ENCODE results near the gene GPR158. TPM values are rescaled to one million over a fixed set of nuclear protein-coding genes. Genes with fewer than 3 reads are reported as not detected.
A peak's percentile ranks its signal among the peaks of the same experiment; 100 is the strongest.

GPR158 gene
- total and polyA plus RNA-seq, 4 experiments from 2014 or later = not detected

DNA sequence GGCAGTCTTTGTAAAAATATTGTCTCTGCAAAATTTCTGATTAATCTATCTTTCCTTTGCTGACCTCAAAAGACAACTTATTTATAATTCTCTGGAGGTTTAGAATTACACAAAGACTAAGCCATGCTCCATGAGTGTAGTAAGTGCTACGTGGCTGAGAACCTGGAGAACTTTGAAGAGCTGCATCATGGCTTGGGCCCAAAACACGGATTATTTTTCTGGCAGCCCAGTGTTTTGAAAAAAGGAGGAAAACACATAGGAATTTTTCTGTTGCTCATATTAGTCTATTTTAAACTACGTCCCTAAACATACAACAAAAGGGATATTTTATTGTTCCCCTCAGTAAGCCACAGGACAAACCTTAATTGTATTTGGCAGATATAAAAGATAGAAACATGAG is 398.5 kb downstream of the GPR158 start:
- Mint-ChIP-seq H3K9me3 (peaks cover 0 to 7% (median 3%) of the 10 kb centered on the region in 8 donors), H3K4me1 (no peaks in the 10 kb centered on the region), H3K36me3 (no peaks in the 10 kb centered on the region), H3K4me3 (no peak overlapping the region), H3K27ac (no peak overlapping the region), H3K27me3 (no peaks in the 10 kb centered on the region)
- H3K9me3 ChIP-seq (ENCODE audit: control insufficient read depth in 1 of 2, low read length in 2 of 2) = no peaks in the 10 kb centered on the region
- ChIA-PET CTCF (ENCODE audit: partially characterized antibody) (no interaction called here), POLR2A (ENCODE audit: partially characterized antibody) (no interaction called here)
- no peak overlapping the region for H3K27ac ChIP-seq (ENCODE audit: low read depth, low read length)
- no peaks in the 10 kb centered on the region for H3K36me3 ChIP-seq (ENCODE audit: insufficient read depth, low read length)
- no peak overlapping the region for H3K4me3 ChIP-seq (ENCODE audit: low read length in 2 of 2)
- H3K27me3 ChIP-seq (ENCODE audit: insufficient read depth, low read length) = no peaks in the 10 kb centered on the region
- intact Hi-C loops (cut with micrococcal nuclease) = no loop called here
- no peak for DNase-seq
- H3K4me1 ChIP-seq (ENCODE audit: insufficient read depth, low read length) = no peaks in the 10 kb centered on the region

DNA sequence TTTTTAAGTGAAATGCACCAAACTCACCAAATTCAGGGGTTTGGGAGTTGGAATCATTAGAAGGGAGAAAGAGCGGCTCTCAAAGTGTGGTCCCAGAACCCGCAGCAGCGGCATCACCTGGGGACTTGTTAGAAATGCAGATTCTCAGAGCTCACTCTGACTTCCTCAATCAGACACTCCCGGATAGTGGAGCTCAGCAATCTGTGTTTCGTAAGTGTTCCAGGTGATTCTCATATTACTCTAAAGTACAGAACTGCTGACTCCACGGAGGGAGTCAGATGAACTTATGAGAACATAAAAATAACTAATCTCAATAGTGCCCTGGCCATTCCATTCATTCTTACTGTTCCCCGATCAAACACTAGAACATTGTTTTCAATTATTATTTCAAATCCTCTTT is 400.5 kb downstream of the GPR158 start:
- CTCF ChIA-PET (ENCODE audit: partially characterized antibody) = no interaction called here
- Histone ChIP-seq H3K4me1 (ENCODE audit: insufficient read depth, low read length) (no peaks in the 10 kb centered on the region), H3K27ac (ENCODE audit: low read depth, low read length) (no peak overlapping the region), H3K36me3 (ENCODE audit: insufficient read depth, low read length) (no peaks in the 10 kb centered on the region), H3K27me3 (ENCODE audit: insufficient read depth, low read length) (no peaks in the 10 kb centered on the region), H3K9me3 (ENCODE audit: control insufficient read depth in 1 of 2, low read length in 2 of 2) (no peaks in the 10 kb centered on the region), H3K4me3 (ENCODE audit: low read length in 2 of 2) (no peak overlapping the region)
- DNase-seq = no peak
- Mint-ChIP-seq H3K27ac (no peak overlapping the region), H3K4me3 (peak overlapping the region in 1 of 8 donors; percentile 9), H3K9me3 (peaks cover 0 to 7% (median 3%) of the 10 kb centered on the region in 8 donors), H3K4me1 (no peaks in the 10 kb centered on the region), H3K36me3 (no peaks in the 10 kb centered on the region), H3K27me3 (no peaks in the 10 kb centered on the region)
- POLR2A ChIA-PET (ENCODE audit: partially characterized antibody) = no interaction called here
- intact Hi-C loops (cut with micrococcal nuclease) = no loop called here

DNA sequence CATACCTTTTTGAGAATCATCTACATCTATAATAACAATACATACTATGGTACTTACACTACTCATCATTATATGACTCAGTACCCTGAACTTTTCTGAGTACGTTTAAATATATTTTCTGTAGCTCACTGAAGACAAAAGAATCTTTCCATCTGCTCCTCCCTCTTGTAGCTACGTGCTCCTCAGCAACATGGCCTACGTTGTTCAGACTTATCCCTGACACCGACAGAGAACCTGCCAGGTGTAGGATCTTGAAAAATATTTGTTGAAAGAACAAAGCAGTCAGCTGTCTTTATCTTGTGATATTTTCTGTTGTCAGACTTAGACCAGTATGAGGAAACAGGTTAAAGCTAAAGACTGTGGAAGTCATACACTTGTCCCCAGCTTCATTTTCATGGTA is 403.3 kb downstream of the GPR158 start:
- Mint-ChIP-seq H3K27ac (no peak overlapping the region), H3K36me3 (no peaks in the 10 kb centered on the region), H3K4me3 (no peak overlapping the region), H3K27me3 (no peaks in the 10 kb centered on the region), H3K9me3 (peaks cover 0 to 8% (median 6%) of the 10 kb centered on the region in 8 donors), H3K4me1 (no peaks in the 10 kb centered on the region)
- no peak for DNase-seq
- no peaks in the 10 kb centered on the region for H3K27me3 ChIP-seq (ENCODE audit: insufficient read depth, low read length)
- CTCF ChIA-PET (ENCODE audit: partially characterized antibody) = no interaction called here
- no peak overlapping the region for H3K27ac ChIP-seq (ENCODE audit: low read depth, low read length)
- no peaks in the 10 kb centered on the region for H3K4me1 ChIP-seq (ENCODE audit: insufficient read depth, low read length)
- H3K36me3 ChIP-seq (ENCODE audit: insufficient read depth, low read length) = no peaks in the 10 kb centered on the region
- no peaks in the 10 kb centered on the region for H3K9me3 ChIP-seq (ENCODE audit: control insufficient read depth in 1 of 2, low read length in 2 of 2)
- POLR2A ChIA-PET (ENCODE audit: partially characterized antibody) = no interaction called here
- H3K4me3 ChIP-seq (ENCODE audit: low read length in 2 of 2) = no peak overlapping the region
- intact Hi-C loops (cut with micrococcal nuclease) = no loop called here

DNA sequence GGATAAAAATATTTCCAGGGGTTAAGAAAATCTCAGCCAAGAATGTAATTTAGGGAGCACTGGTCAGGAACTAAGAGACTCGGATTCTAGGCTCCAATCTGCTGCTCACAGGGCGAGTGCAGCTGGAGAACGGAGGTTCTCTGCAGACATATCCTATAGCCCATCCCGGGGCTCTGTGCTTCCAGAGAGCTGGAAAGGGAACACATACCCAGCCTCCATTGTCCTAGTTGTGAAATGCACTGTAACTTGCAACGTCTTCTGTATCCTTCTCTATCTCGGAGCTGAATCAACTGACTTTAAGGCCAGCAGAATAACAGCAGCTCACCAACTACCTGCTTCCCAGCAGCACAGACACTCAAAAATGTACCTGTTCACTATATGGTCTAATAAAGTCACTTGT is 408.2 kb downstream of the GPR158 start:
- H3K27me3 ChIP-seq (ENCODE audit: insufficient read depth, low read length) = no peaks in the 10 kb centered on the region
- H3K27ac ChIP-seq (ENCODE audit: low read depth, low read length) = no peak overlapping the region
- POLR2A ChIA-PET (ENCODE audit: partially characterized antibody) = no interaction called here
- Mint-ChIP-seq H3K4me3 (no peak overlapping the region), H3K27ac (no peak overlapping the region), H3K9me3 (peaks cover 0 to 12% (median 8%) of the 10 kb centered on the region in 8 donors), H3K36me3 (no peaks in the 10 kb centered on the region), H3K4me1 (no peaks in the 10 kb centered on the region), H3K27me3 (no peaks in the 10 kb centered on the region)
- intact Hi-C loops (cut with micrococcal nuclease) = no loop called here
- no peaks in the 10 kb centered on the region for H3K4me1 ChIP-seq (ENCODE audit: insufficient read depth, low read length)
- CTCF ChIA-PET (ENCODE audit: partially characterized antibody) = no interaction called here
- no peak for DNase-seq
- no peaks in the 10 kb centered on the region for H3K9me3 ChIP-seq (ENCODE audit: control insufficient read depth in 1 of 2, low read length in 2 of 2)
- H3K36me3 ChIP-seq (ENCODE audit: insufficient read depth, low read length) = no peaks in the 10 kb centered on the region
- no peak overlapping the region for H3K4me3 ChIP-seq (ENCODE audit: low read length in 2 of 2)

DNA sequence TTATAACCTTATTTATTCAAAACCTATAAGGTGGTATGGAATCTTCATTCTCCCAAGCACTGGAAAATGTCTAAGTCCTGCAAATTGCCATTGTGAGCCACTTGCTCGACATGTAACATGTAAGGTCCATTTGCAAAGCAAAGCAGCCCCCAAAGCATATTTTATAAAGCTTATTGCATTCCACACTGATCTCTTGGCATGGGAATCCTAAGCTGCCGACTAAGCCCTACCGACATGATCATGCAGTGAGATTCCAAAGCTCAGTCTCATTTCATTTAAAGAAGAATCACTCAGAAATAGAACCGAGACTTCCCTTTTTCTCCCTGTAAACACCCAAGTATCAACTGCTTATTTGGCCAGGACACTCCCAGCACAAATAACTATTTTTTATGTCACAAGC is 425.9 kb downstream of the GPR158 start:
- intact Hi-C loops (cut with micrococcal nuclease) = no loop called here
- ChIA-PET POLR2A (ENCODE audit: partially characterized antibody) (no interaction called here), CTCF (ENCODE audit: partially characterized antibody) (no interaction called here)
- Mint-ChIP-seq H3K4me1 (no peaks in the 10 kb centered on the region), H3K27me3 (no peaks in the 10 kb centered on the region), H3K4me3 (no peak overlapping the region), H3K27ac (no peak overlapping the region), H3K9me3 (peaks cover 0 to 7% (median 3%) of the 10 kb centered on the region in 8 donors), H3K36me3 (no peaks in the 10 kb centered on the region)
- Histone ChIP-seq H3K4me1 (ENCODE audit: insufficient read depth, low read length) (no peaks in the 10 kb centered on the region), H3K4me3 (ENCODE audit: low read length in 2 of 2) (no peak overlapping the region), H3K9me3 (ENCODE audit: control insufficient read depth in 1 of 2, low read length in 2 of 2) (no peaks in the 10 kb centered on the region), H3K36me3 (ENCODE audit: insufficient read depth, low read length) (no peaks in the 10 kb centered on the region), H3K27me3 (ENCODE audit: insufficient read depth, low read length) (no peaks in the 10 kb centered on the region), H3K27ac (ENCODE audit: low read depth, low read length) (no peak overlapping the region)
- no peak for DNase-seq

DNA sequence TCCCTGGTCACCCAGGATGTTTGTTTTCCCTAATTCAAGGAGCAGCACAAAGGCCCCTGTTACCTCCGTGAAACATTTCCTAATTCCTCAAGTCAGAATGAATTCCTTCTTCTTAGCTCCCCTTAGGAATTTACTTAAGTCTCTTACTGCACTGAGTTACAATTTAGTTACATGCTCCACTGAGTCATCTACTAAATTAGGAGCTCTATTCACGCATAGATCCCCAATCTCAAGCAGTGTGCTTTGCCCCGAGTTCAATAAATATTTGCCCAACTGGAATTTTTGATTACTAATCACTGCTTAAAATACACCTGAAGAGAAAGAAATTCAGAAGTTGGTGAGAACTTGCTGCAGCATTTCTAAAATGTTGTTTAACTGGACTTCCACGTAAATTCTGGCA is 429.8 kb downstream of the GPR158 start:
- POLR2A ChIA-PET (ENCODE audit: partially characterized antibody) = no interaction called here

DNA sequence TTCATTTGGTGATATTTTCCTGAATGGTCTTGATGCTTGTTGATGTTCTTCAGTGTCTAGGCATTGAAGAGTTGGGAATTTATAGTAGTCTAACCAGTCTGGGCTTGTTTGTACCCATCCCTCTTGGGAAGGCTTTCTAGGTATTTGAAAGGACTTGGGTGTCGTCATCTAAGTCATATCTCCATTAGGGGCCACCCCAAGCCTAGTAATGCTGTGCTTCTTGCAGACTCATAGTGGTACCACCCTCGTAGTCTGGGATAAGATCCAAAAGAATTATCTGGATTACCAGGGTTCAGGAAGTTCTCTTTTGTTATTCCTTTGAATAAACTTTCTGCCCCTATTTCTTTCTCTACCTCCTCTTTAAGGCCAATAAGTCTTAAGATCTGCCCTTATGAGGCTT is 439.9 kb downstream of the GPR158 start:
- Histone ChIP-seq H3K9me3 (ENCODE audit: control insufficient read depth in 1 of 2, low read length in 2 of 2) (no peaks in the 10 kb centered on the region), H3K27me3 (ENCODE audit: insufficient read depth, low read length) (no peaks in the 10 kb centered on the region), H3K4me3 (ENCODE audit: low read length in 2 of 2) (no peak overlapping the region), H3K4me1 (ENCODE audit: insufficient read depth, low read length) (no peaks in the 10 kb centered on the region), H3K27ac (ENCODE audit: low read depth, low read length) (no peak overlapping the region), H3K36me3 (ENCODE audit: insufficient read depth, low read length) (no peaks in the 10 kb centered on the region)
- CTCF ChIA-PET (ENCODE audit: partially characterized antibody) = no interaction called here
- no peak overlapping the region for H3K27ac Mint-ChIP-seq
- H3K36me3 Mint-ChIP-seq = no peaks in the 10 kb centered on the region
- POLR2A ChIA-PET (ENCODE audit: partially characterized antibody) = no interaction called here
- no peak for DNase-seq
- H3K9me3 Mint-ChIP-seq = peaks cover 0 to 10% (median 5%) of the 10 kb centered on the region in 8 donors
- intact Hi-C loops (cut with micrococcal nuclease) = no loop called here
- H3K27me3 Mint-ChIP-seq = peaks cover 0 to 2% of the 10 kb centered on the region in 2 donors
- no peaks in the 10 kb centered on the region for H3K4me1 Mint-ChIP-seq
- no peak overlapping the region for H3K4me3 Mint-ChIP-seq

More for the DNA sequence above, 429.8 kb downstream of the GPR158 start:
- CTCF ChIA-PET (ENCODE audit: partially characterized antibody) = no interaction called here
- no peaks in the 10 kb centered on the region for H3K9me3 Mint-ChIP-seq
- Histone ChIP-seq H3K27me3 (ENCODE audit: insufficient read depth, low read length) (no peaks in the 10 kb centered on the region), H3K36me3 (ENCODE audit: insufficient read depth, low read length) (no peaks in the 10 kb centered on the region), H3K4me3 (ENCODE audit: low read length in 2 of 2) (no peak overlapping the region), H3K4me1 (ENCODE audit: insufficient read depth, low read length) (no peaks in the 10 kb centered on the region), H3K27ac (ENCODE audit: low read depth, low read length) (no peak overlapping the region), H3K9me3 (ENCODE audit: control insufficient read depth in 1 of 2, low read length in 2 of 2) (no peaks in the 10 kb centered on the region)
- no peak for DNase-seq
- no peaks in the 10 kb centered on the region for H3K36me3 Mint-ChIP-seq
- no peak overlapping the region for H3K27ac Mint-ChIP-seq
- no peaks in the 10 kb centered on the region for H3K4me1 Mint-ChIP-seq
- intact Hi-C loops (cut with micrococcal nuclease) = no loop called here
- no peaks in the 10 kb centered on the region for H3K27me3 Mint-ChIP-seq
- H3K4me3 Mint-ChIP-seq = no peak overlapping the region

DNA sequence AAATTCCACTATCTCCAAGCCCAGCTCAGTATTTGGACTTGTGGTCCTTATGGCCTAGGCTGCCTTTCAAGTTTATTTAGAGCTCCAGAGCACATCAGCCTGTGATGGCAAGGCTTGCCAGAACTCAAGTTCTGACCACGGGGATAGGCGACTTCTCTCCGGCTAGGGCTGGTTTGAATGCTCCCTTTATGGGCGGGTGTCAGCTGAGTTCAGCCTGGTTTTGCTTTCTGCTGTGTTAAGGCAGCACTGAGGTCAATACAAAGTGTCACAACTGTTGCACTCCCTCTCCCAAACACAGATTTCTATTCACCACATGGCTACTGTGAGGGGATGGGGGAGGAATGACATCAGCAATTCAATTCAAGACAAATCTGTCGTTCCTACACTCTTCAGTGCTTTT is 441.1 kb downstream of the GPR158 start:
- Histone ChIP-seq H3K36me3 (ENCODE audit: insufficient read depth, low read length) (no peaks in the 10 kb centered on the region), H3K27ac (ENCODE audit: low read depth, low read length) (no peak overlapping the region), H3K4me1 (ENCODE audit: insufficient read depth, low read length) (no peaks in the 10 kb centered on the region), H3K27me3 (ENCODE audit: insufficient read depth, low read length) (no peaks in the 10 kb centered on the region), H3K4me3 (ENCODE audit: low read length in 2 of 2) (no peak overlapping the region), H3K9me3 (ENCODE audit: control insufficient read depth in 1 of 2, low read length in 2 of 2) (no peaks in the 10 kb centered on the region)
- peaks cover 0 to 10% (median 5%) of the 10 kb centered on the region in 8 donors for H3K9me3 Mint-ChIP-seq
- no peak overlapping the region for H3K4me3 Mint-ChIP-seq
- H3K27ac Mint-ChIP-seq = no peak overlapping the region
- POLR2A ChIA-PET (ENCODE audit: partially characterized antibody) = no interaction called here
- peaks cover 0 to 2% of the 10 kb centered on the region in 2 donors for H3K27me3 Mint-ChIP-seq
- DNase-seq = no peak
- H3K4me1 Mint-ChIP-seq = no peaks in the 10 kb centered on the region
- H3K36me3 Mint-ChIP-seq = no peaks in the 10 kb centered on the region
- CTCF ChIA-PET (ENCODE audit: partially characterized antibody) = no interaction called here
- intact Hi-C loops (cut with micrococcal nuclease) = no loop called here

All from CD4-positive, alpha-beta memory T cell (primary cell).